IPS DF 6.9 (cell line): ENCODE results near the gene CACNA1C.

Source experiments
- DNase-seq: peaks from one replicate; pipeline ENCODE4 v3.0.0-alpha.2; 2013; ENCODE audit warnings: low read depth, low spot score
- H3K27ac ChIP-seq: one replicate; pipeline ENCODE4 v1.5.1; 2013; ENCODE audit warnings: low read length, control low read depth
- H3K27me3 ChIP-seq: 2 replicates; pipeline ENCODE4 v1.6.1; 2013; ENCODE audit warnings: mild to moderate bottlenecking, low read length; ENCODE audit not compliant: control insufficient read depth, insufficient read depth
- H3K36me3 ChIP-seq: 2 replicates; pipeline ENCODE4 v1.6.1; 2013; ENCODE audit warnings: low read length; ENCODE audit not compliant: control insufficient read depth, insufficient read depth
- H3K4me1 ChIP-seq: 2 replicates; pipeline ENCODE4 v1.6.1; 2013; ENCODE audit warnings: low read length; ENCODE audit not compliant: control insufficient read depth, insufficient read depth
- H3K4me3 ChIP-seq: 2 replicates; pipeline ENCODE4 v1.5.1; 2013; ENCODE audit warnings: mild to moderate bottlenecking, low read length
- H3K9me3 ChIP-seq: 2 replicates; pipeline ENCODE4 v1.6.1; 2013; ENCODE audit warnings: low read length, inconsistent platforms; ENCODE audit not compliant: control insufficient read depth, insufficient read depth
- WGBS: extraction: QIAGEN DNeasy Blood & Tissue Kit; methylation state at CpG from one replicate; pipeline ENCODE4 v1.1.7; 2013; ENCODE audit warnings: mixed read lengths, missing lambda C conversion rate; ENCODE audit not compliant: insufficient read length, insufficient coverage; 5-methylcytosine and 5-hydroxymethylcytosine counted together

Gene CACNA1C

GRCh38 chr12:2403221-2403976 lies 350.6 kb downstream of the CACNA1C start:
- Histone ChIP-seq H3K4me1 (no peaks in the 10 kb centered on the region), H3K4me3 (no peak overlapping the region), H3K9me3 (no peaks in the 10 kb centered on the region), H3K27me3 (no peaks in the 10 kb centered on the region), H3K27ac (no peak overlapping the region), H3K36me3 (no peaks in the 10 kb centered on the region)
- no CpG with 5 or more reads among the region's 14 CpGs for WGBS
- no peak for DNase-seq

DNA sequence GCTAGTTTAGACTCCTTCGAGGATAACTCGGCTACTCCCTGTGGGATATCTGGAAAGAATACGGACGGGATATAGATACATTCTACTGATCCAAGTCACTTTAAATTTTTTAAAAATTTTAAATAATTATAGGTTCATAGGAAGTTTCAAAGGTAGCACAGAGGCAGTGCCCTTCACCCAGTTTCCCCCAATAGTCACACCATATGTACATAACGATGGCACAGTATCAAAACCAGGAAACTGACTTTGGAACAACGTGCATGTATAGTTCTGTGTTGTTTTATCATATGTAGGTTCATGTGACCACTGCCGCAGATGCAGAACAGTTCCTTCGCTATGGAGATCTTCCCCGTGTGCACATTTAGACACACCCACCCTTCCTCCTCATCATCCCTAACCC lies 352.3 kb downstream of the CACNA1C start:
- H3K4me3 ChIP-seq: no peak overlapping the region
- no peaks in the 10 kb centered on the region for H3K4me1 ChIP-seq
- no peak overlapping the region for H3K27ac ChIP-seq
- H3K27me3 ChIP-seq: no peaks in the 10 kb centered on the region
- H3K9me3 ChIP-seq: no peaks in the 10 kb centered on the region
- WGBS: no CpG with 5 or more reads among the region's 9 CpGs
- no peaks in the 10 kb centered on the region for H3K36me3 ChIP-seq
- DNase-seq: no peak

- no peaks in the 10 kb centered on the region for H3K27me3 ChIP-seq
- H3K9me3 ChIP-seq: no peaks in the 10 kb centered on the region
- no peak overlapping the region for H3K4me3 ChIP-seq
- DNase-seq: no peak
- WGBS: no CpG with 5 or more reads among the region's 10 CpGs
- H3K36me3 ChIP-seq: no peaks in the 10 kb centered on the region
- no peak overlapping the region for H3K27ac ChIP-seq
- peaks cover under 1% of the 10 kb centered on the region; the same call in 1 of the 2 replicates for H3K4me1 ChIP-seq
These were observed 354.1 kb downstream of the CACNA1C start for GRCh38 chr12:2406903-2407302.

- Histone ChIP-seq H3K4me3 (no peak overlapping the region), H3K4me1 (peaks cover 4% of the 10 kb centered on the region; the same call in 1 of the 2 replicates)
- no CpG with 5 or more reads among the region's 3 CpGs for WGBS
These were observed 355.5 kb downstream of the CACNA1C start for GRCh38 chr12:2408262-2408661.

DNA sequence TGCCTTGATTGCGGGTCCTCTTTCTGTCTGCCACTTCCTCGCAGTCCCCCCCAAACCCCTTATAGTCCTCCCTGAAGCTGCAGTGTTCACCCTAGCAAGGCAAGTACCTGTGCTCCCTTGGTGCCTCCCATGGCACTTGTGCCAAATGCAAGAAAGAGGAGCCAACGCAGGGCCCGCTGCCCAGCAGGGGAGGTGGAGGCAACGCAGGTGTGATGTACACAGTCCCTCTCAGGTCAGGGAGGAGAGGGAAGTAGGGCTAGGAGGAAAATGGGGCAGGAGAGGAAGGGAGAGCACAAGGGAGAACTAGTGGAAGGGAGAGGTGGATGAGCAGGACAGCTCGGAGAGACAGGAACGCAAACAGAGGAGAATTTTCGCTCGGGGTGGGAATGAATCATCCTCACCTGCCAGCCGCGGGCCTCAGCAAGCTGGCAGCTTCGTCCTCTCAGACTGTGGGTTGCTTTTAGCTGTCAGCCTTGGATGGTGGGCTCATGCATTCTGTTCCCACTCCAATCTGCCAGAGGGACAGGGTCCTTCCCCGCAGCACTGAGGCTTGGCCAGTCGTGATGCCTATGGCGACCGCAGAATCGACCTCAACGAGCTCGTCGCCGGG lies 357.0 kb downstream of the CACNA1C start:
- Histone ChIP-seq H3K27ac (no peak overlapping the region), H3K27me3 (no peaks in the 10 kb centered on the region), H3K4me3 (no peak overlapping the region), H3K36me3 (no peaks in the 10 kb centered on the region), H3K4me1 (peaks cover 4% of the 10 kb centered on the region; the same call in 1 of the 2 replicates), H3K9me3 (no peaks in the 10 kb centered on the region)
- DNase-seq: no peak
- WGBS: no CpG with 5 or more reads among the region's 21 CpGs

More at GRCh38 chr12:2408262-2408661, 355.5 kb downstream of the CACNA1C start:
- H3K27ac ChIP-seq: no peak overlapping the region
- DNase-seq: no peak
- H3K36me3 ChIP-seq: no peaks in the 10 kb centered on the region
- H3K27me3 ChIP-seq: no peaks in the 10 kb centered on the region
- no peaks in the 10 kb centered on the region for H3K9me3 ChIP-seq

- Histone ChIP-seq H3K27me3 (no peaks in the 10 kb centered on the region), H3K27ac (no peak overlapping the region), H3K9me3 (no peaks in the 10 kb centered on the region), H3K36me3 (no peaks in the 10 kb centered on the region), H3K4me1 (peaks cover 4% of the 10 kb centered on the region; the same call in 1 of the 2 replicates), H3K4me3 (no peak overlapping the region)
- no peak for DNase-seq
- no CpG with 5 or more reads among the region's 10 CpGs for WGBS
These were observed 357.7 kb downstream of the CACNA1C start for GRCh38 chr12:2410496-2410895.

- WGBS: no CpG with 5 or more reads among the region's 7 CpGs
- Histone ChIP-seq H3K36me3 (no peaks in the 10 kb centered on the region), H3K9me3 (no peaks in the 10 kb centered on the region), H3K4me1 (peaks cover 5% of the 10 kb centered on the region; the same call in 1 of the 2 replicates), H3K27ac (no peak overlapping the region), H3K27me3 (no peaks in the 10 kb centered on the region), H3K4me3 (no peak overlapping the region)
- DNase-seq: no peak
These were observed 358.2 kb downstream of the CACNA1C start for GRCh38 chr12:2411011-2411410.

GRCh38 chr12:2411616-2412304 lies 359.0 kb downstream of the CACNA1C start:
- no peak for DNase-seq
- no CpG with 5 or more reads among the region's 12 CpGs for WGBS
- Histone ChIP-seq H3K27me3 (no peaks in the 10 kb centered on the region), H3K9me3 (no peaks in the 10 kb centered on the region), H3K36me3 (no peaks in the 10 kb centered on the region), H3K4me1 (peaks cover 5% of the 10 kb centered on the region; the same call in 1 of the 2 replicates), H3K27ac (no peak overlapping the region), H3K4me3 (no peak overlapping the region)

- H3K4me3 ChIP-seq: no peak overlapping the region
- peaks cover 9% of the 10 kb centered on the region for H3K4me1 ChIP-seq
- no peaks in the 10 kb centered on the region for H3K9me3 ChIP-seq
- no peaks in the 10 kb centered on the region for H3K36me3 ChIP-seq
- DNase-seq: no peak
- WGBS: no CpG with 5 or more reads among the region's 9 CpGs
- no peak overlapping the region for H3K27ac ChIP-seq
- no peaks in the 10 kb centered on the region for H3K27me3 ChIP-seq
These were observed 359.5 kb downstream of the CACNA1C start for GRCh38 chr12:2412305-2412643.

- no peak for DNase-seq
- H3K4me1 ChIP-seq: peaks cover 12% of the 10 kb centered on the region
- H3K27ac ChIP-seq: no peak overlapping the region
- no peaks in the 10 kb centered on the region for H3K27me3 ChIP-seq
- WGBS: no CpG with 5 or more reads among the region's 8 CpGs
- no peaks in the 10 kb centered on the region for H3K9me3 ChIP-seq
- H3K4me3 ChIP-seq: no peak overlapping the region
- H3K36me3 ChIP-seq: no peaks in the 10 kb centered on the region
These were observed 360.5 kb downstream of the CACNA1C start for GRCh38 chr12:2413301-2413700.
